Fibroblast of the aortic adventitia (primary cell): ENCODE results near the gene SLA2. TPM values are rescaled to one million over a fixed set of nuclear protein-coding genes. Genes with fewer than 3 reads are reported as not detected.
"Not testable (repeated sequence)": the region's sequence is repeated elsewhere in the genome, so short reads cannot be mapped to it uniquely, and the experiment has no call there.

Experiments used
- DNase-seq: peaks from one replicate; pipeline ENCODE4 v3.0.0-alpha.2; 2010; ENCODE audit warnings: low read depth
- H3K4me3 ChIP-seq: 2 replicates; pipeline ENCODE4 v1.5.1; 2011; ENCODE audit warnings: low read depth, mild to moderate bottlenecking, control low read depth, low read length, moderate library complexity
- CTCF ChIP-seq: IDR thresholded peaks from 2 replicates; pipeline ENCODE4 v1.5.1; 2011; ENCODE audit warnings: mild to moderate bottlenecking, low read length, control low read depth, inconsistent platforms; ENCODE audit not compliant: insufficient read depth
- total RNA-seq: library from RNA; depleted of rRNA; stranded (reverse); fragments of >200 nt; gene quantifications from 2 replicates; pipeline ENCODE4 v1.2.3, GENCODE V29; 2012; ENCODE audit warnings: low replicate concordance

The SLA2 gene
- total RNA-seq, 1 donor, result not detected

DNA sequence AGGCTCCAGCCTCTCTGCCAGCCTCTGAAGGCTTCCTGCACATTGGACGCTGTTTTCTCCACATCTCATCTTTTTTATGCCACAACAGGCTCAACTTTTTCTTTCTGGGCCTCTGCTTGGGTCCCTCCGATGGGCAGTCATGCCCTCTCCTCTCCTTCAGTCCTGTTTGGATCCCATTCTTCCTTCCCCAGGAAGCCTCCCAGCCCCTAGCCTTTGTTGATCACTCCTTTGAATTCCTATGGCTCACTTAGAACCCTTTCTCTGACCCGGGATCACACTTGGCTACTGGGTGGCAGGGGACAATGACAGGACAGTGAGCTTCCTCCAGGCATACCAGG lies 4.5 kb downstream of the SLA2 start:
- no peak for TF ChIP-seq CTCF
- no peak for DNase-seq
- no peak overlapping the region for H3K4me3 ChIP-seq

DNA sequence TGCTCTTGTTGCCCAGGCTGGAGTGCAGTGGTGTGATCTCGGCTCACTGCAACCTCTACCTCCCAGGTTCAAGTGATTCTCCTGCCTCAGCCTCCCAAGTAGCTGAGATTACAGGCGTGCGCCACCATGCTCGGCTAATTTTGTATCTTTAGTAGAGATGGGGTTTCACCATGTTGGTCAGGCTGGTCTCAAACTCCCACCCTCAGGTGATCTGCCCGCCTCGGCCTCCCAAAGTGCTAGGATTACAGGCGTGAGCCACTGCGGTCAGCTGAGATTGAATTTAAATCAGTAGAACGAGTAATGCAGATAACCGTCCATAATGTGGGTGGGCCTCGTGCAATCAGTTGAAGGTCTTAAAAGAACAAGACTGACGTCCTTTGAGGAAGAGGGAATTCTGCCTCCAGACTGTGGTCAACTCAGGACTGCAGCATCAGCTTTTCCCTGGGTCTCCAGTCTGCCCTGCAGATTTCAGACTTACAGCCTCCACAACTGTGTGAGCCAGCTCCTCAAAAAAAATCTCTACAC lies 7.1 kb downstream of the SLA2 start:
- DNase-seq, H3K4me3 ChIP-seq: not testable (repeated sequence)

DNA sequence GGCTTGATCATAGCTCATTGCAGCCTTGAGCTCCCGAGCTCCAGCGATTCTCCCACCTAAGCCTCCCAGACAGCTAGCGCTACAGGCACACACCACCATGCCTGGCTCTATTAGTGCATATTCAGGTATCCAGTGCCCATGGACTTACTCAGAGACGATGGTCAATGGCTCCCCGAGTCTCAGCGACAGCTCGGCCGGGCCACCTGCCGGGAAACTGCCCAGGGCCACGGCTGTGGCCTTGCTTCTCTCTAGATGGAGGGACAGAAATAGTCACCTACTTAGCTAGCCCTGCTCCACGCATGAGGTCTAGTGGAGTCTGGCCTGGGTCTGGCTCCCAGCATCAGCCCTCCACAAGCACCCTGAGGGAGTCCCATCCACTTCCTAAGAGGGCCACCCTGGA lies 11.7 kb downstream of the SLA2 start:
- H3K4me3 ChIP-seq, result no peak overlapping the region
- TF ChIP-seq CTCF, result no peak
- no peak for DNase-seq

GRCh38 chr20:36633285-36633772 lies 12.7 kb downstream of the SLA2 start:
- TF ChIP-seq CTCF, result no peak
- DNase-seq, result no peak
- H3K4me3 ChIP-seq, result no peak overlapping the region

GRCh38 chr20:36632487-36633284 lies 13.3 kb downstream of the SLA2 start:
- DNase-seq, result no peak
- no peak for TF ChIP-seq CTCF
- no peak overlapping the region for H3K4me3 ChIP-seq

DNA sequence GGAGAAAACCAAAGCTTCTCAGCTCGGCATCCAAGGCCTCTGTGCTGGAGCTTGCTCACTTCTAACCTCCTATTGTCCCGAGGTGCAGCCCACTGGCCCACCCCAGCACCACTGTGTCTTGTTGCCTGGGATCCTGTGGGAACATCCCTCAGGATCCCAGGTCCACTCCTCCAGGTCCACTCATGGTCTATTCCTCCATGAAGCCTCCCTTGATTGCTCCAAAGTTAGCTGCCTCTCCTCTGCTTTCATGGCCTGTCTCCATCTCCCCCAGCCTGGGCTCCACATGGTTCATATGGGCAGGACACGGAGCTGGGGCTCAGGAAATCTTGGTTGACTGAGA lies 13.9 kb downstream of the SLA2 start:
- no peak for TF ChIP-seq CTCF
- no peak for DNase-seq
- no peak overlapping the region for H3K4me3 ChIP-seq

DNA sequence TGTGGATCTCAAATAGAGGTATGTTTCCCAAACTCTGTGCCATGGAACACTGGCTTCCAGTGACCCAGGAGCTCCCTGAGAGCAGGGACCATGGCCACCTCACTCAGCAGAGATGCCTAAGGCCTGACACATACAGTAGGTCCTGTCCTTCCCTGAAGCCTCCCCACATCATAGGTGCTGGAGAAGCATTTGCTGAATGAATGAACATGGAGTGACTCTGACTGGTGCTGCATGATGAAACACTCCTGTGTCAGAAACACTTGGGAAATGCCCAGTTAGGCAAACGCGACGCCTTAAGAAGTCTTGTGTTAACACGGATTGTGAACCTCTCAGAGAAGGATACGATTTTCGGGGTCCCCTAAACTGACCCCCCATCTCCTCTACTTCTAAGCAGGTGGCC lies 14.3 kb downstream of the SLA2 start:
- no peak for DNase-seq
- no peak overlapping the region for H3K4me3 ChIP-seq
- TF ChIP-seq CTCF, result no peak
